Activated T-cell treated with anti-CD3 and anti-CD28 coated beads for 1 hour (primary cell): ENCODE results near the gene NUDCD3.

Experiments used
- DNase-seq: peaks from one replicate; pipeline ENCODE4 v3.0.0-alpha.2; 2020; ENCODE audit warnings: low read depth

The NUDCD3 gene

DNA sequence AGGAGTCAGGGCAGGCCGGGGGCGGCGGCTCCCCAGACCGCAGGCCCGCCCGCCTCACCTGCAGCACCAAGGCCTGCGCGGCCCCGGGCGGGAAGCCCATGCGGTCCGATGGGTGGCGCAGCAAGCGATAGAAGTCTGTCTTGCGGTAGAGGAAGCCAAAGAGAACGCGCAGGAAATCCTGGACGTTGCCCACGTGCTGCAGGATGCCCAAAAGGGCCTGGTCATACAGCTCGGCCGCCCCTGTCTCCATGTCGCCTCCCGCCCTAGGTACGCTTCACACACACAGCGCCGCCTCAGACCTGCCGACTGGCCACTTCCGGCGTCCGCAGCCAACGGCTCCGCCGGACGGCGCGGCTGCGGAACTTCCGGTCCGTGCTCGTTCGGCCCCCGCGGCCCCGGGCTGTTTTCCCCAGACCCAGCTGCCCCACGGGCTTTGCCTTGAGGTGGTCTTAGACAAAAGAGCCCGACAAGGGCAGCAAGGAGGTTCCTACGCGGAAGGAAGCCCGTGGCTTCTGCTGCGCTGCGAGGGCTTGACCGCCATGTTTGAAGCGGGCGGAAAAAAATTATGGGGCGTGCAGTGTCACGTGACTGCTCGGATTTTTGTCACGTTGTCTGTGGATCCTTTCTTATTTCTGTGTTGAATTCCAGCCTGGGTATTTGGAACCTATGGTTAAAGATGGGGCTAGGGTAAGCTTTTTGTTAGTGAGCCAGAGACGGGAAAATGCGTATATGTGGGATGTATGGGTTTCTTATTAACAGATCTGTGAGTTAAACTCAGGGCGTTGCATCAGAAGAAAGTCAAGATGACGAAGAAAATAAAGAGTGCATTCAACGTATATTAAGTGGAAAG, at the start of gene NUDCD3:
Gene NUDCD3, minus strand, starts transcription at position 308 of the 850 bp plus-strand sequence. Its CDS starts 58 bp downstream, at position 250.
- DNase-seq = peak; percentile 73

DNA sequence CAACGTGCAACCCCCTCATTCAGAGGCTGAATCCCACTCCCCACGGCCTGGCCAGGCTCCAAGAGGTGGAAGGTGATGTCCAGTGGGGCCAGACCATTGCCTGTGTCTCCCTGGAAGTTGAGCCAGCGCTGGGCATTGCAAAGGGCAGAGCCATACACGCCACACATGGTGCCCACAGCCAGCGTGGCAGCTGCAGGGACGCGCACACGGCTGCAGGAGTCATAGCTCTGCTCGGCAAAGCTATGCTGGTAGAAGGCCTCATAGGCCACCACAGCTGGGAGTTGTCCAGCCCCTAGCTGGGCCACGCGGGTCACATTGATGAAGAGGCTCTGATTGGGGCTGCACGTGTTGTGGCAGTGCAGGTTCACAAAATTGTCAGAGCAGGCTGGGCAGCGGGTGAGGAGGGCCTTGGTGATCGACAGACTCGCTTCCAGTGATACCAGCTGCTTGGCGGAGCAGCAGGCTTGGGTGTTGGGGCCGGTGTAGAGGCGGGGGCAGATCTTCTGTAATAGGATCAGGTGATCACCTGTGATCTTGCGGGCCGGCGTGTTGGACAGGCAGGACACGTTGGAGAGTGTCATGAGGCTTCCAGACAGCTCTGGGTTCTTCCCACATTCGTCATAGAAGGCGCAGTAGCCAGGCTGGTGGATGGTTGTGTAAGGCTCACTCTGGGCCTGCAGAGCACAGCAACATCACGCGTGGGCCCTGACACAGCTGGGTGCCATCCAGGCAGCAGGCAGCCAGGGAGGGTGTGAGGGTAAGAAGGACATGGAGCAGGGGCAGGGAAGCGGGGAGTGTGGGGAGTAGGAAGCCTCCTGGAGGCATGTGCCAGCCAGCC, 49.4 kb upstream of the NUDCD3 start:
- no peak for DNase-seq

DNA sequence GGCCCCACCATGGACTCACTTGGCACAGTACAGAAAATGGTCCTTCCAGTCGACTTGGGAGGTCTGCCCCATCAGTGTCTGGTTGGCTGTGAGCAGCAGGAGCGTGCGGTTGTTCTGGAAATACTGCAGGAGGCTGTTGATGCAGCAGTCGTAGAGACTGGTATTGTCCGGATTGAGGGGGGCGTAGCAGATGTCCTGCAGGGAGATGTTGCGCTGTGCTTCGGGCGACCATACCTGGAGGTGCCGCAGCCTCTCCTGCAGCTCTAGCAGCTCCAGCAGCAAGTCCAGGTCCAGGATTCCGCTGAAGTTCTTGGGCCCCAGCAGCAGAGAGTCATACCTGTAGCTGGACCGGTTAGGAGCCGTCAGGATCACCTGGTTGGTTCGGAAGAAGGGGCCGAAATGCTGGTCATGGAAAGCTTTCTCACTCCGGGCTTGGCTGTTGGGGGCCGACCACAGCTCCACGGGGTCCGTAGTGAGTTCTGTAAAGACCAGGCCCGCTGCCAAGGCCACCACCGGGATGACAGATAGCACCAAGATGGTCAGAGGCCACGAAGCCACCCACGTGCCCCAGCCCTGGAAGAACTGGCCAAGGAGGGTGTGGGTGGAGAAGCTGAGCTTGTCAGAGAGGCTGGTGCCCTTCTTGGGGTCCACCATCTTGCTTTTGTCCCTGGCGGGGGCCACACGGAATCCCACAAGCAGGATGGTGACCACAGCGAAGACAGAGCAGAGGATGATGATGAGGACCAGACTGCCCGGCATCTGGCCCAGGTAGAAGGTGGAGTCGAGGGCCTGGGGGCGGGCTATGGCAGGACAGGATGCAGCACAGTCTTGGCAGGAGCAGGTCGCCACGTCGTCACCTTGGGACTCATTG, 48.6 kb upstream of the NUDCD3 start:
- no peak for DNase-seq

DNA sequence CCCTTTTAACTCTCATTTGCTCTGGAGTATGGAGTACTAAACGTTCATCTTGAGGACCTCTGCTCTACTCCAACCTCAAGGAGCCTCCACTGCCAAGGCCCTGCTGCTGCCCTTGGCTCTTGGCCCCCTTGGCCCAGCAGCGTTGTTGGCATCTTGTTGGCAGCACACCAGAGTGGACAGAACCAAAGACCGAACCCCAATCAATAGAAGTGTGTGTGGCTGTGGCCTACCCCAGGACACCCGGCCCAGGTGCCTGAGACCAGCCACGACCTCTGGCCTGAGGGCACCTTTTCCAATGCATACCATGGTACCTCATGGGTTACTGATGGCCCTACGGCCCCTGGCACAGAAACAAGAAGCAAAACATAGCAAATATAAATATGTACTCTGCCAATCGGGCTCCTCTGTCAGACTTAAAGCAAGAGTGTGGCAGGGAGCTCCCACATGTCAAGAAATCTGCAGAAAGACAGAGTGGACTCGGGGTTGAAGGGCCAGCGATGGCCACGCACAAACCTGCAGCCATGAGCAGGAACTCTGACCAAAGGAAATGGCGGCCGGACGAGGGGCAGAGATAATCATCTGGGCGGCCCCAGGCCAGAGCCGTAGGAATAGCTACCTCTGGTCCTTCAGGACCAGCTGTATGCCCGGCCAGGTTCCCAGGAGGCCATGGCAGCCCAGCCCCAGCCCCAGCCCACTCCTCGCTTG, 47.8 kb upstream of the NUDCD3 start:
- DNase-seq = no peak

DNA sequence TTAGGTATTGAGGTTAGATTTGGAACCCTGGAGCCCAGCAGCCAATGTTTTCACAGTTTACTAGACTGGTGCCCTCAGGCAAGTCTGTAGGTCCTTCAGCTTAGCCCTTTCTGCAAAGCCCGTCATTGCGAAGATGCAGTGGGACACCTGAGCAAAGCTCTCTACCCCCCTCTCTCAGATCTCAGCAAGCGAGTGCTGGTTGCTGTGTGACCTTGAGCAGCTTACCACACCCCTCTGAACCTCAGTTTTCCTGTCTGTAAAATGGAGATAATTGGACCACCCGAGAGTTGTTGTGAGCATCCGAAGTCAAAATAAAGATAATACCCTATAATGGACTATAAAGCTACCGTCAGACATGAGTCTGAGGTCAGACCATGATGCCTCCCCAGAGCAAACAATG, 47.0 kb upstream of the NUDCD3 start:
- no peak for DNase-seq

DNA sequence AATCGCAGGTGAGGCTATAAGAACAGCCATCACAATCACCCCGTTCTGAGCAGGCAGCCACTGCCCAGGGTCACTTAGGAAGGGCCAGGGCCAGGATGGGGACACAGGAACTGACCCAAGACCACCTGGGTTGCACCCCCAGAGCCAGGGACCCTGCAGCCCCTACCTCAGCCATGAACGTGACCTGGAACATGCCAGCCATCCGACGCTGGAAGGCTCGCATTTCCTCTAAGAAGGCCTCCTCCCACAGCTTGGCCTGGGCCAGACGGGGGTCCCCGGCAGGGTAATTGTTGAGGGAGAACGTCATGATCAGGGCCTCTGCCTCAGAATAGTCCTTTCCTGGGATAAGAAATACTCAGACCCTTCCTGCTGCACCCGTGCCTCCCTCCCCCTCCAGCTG, 45.6 kb upstream of the NUDCD3 start:
- no peak for DNase-seq

DNA sequence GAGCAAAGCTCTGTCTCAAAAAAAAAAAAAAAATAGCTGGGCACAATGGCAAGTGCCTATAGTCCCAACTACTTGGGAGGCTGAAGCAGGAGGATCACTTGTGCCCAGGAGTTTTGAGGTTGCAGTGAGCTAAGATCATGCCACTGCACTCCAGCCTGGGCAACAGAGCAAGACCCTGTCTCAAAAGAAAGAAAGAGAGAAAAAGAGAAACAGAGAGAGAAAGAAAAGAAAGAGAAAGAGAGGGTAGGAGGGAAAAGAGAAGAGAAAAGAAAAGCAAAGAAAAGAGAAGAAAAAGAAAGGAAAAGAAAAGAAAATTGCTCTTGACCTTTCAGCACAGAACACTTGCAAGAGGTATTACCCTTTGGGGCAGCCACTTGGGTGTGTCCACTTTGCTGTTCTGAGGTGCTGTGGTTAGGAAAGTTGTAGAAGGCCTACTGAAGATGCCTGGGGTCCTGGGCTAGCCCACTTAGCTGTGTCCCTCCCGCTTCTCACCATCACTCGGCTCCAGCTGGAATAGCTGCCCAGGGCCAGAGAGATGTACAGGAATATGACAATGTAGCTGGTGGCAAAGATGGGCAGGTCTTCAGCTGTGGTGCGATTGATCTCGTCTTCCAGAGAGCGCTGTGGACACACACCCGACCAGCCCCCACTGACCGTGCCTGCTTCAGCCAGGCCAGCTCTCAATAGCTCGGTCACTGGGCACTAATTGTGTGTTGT, 45.0 kb upstream of the NUDCD3 start:
- no peak for DNase-seq

DNA sequence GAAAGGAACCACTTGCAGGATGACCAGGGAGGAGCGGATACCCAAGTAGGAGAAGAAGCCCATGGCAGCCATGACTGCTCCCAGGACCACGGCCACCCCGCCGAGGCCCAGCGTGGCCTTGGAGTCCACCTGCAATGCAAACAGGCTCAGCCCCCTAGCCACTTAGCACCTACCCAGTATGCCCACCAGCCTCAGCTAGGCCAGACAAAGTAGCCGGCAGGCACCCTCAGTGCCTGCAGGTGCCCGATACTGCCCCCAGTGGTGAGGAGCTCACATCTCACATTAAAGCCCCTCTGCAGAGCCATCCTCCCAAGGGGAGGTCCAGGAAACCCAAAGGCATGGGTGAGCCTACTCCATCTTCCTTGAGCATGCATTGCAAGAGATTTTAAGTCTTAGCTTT, 44.0 kb upstream of the NUDCD3 start:
- DNase-seq = no peak

DNA sequence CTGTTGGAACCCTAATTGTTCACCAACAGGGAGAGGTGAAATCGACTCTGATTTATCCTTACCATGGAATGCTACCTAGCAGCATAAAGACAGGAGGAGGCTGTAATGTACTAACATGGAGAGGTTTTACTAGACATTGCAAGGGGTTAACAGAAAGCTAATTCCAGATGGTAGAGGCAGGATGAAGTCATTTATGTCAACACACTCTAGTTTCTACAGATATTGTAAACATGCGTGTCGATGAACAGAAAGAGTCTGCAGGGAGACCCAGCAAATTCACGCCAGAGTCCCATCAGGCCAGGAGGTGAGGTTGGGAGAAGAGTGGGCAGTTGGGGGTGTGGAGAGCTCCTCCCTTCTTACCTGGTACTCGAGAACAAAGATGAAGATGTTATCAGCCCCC, 43.6 kb upstream of the NUDCD3 start:
- DNase-seq = no peak

DNA sequence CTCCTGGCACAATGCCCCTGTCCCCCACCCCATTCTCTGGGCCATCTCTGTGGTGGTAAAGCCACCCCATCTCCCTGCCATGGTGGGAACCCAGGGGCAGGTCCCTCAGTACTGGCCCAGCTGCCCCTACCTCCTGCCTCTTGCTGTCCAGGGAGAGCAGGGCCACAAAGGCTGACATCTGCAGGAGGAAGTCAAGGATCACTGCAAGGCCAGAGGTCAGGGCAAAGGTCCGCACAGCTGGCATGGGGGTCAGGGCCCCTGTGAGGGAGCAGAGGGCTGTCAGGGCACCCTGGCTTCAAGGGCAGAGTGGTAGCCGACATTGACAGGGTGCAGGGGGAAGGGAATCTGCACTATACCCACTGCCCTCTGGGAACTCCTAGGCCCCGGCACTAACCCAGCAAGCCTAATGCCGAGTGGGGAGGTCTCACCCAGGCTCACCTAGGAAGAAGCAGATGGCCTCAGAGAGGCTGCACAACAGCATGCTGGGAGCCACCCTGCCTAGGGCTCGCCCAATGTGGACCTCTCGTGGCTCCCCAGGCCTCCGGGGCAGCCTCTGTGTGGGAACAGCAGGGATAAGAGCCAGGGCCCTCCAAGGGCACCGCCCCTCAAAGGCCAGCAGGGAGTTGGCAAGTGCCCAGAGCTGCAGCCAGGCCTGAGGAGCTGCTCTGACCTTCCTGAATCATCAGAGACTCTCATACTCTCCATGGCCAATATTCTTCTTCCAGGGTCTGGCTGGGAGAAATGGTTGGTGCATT, 43.0 kb upstream of the NUDCD3 start:
- DNase-seq = no peak

DNA sequence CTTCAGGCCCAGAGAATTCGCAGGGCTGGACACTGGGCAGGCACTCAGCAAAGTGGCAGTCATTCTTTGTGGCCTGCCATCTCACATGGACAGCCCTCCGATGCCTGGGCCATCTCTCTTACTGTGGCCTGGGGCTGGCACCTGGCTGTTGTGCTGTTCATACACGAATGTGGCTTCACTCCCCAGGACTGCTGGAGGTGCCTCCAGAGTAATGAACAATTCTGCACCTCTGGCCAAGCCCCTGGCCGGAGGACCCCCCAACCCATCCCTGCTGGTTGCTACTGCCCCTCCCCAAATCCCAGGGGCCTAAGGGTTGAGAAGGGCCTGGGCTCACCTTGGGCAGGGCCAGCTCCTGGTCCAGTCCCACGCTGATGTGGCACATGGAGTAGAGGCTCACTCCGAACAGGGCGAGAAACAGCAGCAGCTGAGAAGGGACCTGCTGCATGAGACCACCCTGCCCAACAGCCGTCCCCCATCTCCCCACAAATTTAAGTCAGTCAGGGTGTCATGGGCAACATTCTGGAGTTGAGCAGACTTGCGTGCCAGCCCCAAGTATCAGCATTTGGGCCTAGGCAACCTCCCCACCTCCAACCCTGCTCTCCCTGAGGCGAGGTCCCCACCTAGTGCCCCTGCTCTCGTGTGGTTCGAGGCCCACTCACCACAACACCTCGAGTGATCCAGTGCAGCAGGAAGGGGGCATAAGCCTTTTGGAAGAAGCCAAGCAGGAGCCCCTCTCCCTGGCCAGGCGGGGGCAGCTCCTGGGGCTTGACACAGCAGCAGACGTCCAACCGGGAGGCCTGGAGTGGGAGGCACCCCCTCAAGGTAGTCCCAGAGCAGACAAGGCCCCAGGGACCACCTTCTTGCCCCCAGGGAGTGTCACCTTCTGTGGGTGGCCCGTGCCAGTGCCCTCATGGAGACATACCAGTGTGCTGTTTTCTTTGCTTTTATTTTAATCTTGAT, 41.2 kb upstream of the NUDCD3 start:
- DNase-seq = no peak

DNA sequence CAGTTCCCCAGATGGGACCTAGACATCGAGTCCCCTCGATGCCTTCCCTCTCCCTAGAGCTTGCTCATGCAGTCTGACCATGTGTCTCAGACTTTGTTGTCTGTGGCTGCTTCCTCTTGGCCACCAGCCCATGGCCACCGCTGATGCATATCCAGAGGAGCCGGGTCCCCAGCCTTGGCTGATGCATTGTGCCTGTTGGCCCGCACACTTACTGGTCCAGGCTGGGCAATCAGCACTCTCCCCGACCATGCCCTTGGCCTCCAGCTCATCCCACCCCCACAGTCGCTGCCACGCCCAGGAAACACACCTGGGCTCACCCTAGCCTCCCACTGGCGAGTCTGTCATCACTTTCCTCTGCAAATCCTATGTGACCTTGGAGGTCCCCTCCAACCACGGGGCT, 40.5 kb upstream of the NUDCD3 start:
- no peak for DNase-seq

DNA sequence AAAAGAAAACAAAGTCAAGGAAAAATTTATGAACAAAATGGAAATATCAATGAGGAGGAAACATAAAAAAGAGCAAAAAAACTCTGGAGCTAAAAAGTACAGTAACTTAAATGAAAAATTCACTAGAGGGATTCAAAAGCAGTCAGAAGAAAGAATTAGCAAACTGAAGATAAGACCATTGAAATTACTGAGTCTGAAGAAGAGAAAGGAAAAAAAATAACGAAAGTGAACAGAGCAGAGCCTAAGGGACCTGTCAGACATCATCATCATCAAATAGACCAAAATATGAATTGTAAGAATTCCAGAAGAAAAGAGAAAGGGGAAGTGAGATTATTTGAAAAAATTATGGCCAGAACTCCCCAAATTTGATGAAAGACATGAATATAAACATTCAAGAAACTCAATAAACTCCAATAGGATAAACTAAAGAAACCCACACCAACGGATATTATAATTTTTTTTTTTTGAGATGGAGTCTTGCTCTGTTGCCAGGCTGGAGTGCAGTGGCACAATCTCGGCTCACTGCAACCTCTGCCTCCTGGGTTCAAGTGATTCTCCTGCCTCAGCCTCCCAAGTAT, 34.4 kb upstream of the NUDCD3 start:
- DNase-seq = no peak

DNA sequence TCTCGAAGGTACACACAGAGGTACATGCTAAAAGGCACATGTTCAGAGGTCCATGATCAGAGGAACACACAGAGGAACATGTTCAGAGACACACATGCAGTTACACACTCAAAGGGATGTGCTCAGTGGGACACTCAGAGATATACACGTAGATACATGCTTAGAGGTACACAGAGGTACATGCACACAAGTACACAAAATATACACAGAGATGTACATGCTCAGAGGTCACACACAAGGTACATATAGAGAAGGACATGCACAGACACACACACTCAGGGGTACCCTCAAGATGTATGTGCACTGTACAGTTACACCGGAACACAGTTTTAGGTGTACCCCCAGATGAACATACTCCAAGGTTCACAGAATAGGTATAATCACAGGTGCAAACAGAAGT, 31.9 kb upstream of the NUDCD3 start:
- DNase-seq = no peak

DNA sequence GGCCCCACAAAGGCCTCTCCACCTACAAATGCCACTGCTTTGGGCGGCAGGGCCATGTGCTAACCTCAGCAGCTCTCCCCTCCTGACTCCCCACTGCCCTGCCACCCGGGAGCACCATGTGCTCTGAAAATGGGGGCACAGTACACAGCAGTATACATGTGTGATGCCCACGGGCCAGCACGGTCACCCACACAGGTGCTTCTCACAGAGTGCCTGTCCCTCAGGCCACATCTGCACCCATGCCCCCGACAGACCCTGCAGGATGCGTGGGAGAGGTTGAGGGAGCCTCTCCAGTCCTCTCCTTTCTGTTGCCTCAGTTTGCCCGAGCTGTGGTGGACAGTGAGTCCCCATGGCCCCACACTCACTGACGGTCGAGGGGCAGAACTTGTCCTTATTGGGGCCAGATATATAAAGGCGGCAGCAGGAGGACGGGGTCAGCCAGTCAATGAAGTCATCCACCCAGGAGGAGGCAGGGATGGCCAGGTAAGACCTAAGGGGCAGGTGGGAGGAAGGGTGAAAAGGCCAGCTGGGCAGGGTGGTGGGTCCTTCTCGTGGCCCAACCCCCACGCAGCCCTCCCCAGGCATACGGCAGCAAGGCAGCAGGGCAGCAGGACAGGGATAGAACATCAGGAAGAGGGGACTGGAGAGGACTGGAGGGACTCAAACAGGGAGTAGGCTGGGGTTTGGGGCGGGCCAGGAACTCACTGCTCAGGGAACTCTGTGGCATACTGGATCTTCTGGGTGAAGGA, 31.1 kb upstream of the NUDCD3 start:
- no peak for DNase-seq

DNA sequence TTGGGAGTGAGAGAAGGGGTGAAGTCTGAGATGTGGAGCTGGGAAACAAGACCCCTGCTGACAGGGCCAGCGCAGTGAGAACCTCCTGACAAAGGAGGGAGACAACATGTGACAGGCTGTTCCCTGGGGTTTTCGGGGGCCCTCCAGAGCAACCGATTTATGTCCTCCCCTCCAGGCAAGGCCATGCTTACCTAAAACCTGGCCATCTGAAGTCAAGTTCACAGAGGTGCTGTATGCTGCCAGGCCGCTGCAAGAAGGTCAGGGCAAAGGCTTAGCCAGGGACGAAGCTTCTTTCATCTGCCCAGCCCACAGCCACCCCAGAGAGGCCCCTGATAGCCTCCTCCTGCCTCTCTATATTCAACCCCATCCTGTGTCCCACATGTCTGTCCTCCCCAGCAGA, 30.1 kb upstream of the NUDCD3 start:
- no peak for DNase-seq

DNA sequence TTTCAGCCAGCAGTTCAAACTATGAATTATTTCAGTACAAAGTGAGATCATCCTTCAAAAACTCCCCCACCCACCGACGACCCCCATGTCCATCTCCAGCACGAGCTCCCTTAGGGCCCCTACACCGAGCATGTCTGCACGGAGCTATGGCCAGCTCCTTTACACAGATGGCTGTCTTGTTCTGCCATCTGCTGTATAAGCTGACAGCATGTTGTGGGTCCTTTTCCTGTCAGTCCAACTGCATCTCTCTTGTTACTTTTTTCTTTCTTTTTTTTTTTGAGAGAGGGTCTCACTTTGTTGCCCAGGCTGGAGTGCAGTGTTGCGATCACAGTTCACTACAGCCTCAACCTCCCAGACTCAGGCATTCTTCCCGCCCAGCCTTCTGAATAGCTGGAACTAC, 29.1 kb upstream of the NUDCD3 start:
- no peak for DNase-seq

DNA sequence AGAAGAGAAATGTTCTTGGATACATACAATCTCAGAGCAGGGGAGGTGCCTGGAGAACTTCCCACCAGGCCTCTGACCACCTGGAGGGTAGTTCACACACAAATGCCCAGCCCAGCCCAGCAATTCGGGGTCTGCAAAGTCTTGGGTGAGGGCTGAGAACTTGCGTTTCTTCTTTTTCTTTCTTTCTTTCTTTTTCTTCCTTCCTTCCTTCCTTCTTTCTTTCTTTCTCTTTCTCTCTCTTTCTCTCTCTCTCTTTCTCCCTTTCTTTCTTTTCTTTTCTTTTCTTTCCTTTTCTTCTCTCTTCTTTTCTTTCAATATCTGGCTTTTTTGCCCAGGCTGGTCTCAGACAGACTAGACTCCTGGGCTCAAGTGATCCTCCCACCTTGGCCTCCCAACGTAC, 28.3 kb upstream of the NUDCD3 start:
- no peak for DNase-seq
